ENCODE data around the gene SLC7A5.

The SLC7A5 gene

DNA sequence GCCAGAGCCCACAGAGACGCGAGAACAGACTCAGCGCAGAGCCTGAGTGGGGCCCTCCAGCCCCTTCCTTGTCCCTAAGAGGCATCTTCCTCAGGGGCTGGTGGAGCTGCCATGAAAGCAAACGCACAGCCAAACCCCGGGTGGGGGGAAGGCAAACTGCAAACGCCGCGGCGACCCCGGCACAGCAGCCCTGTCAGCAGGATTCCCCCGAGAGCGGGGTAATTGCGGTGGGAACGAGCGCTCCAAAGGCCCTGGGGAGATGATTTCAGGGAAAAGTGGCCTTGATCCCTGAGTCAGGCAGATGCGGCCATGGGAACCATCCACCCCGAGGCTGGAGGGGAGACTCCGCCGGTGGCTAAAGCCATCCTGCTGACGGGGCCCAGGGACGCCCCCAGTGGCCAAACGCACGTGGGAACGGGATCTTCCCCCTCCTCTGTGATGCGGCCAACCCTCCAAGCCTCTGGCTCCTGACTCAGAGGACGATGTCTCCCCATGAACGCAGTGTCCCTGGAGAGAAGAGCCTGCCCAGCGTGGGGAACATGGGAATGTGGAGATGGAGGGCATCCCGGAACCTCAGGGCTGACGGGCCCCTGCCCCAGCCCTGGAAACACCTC is 25.1 kb downstream of the SLC7A5 start:
- Histone ChIP-seq H3K4me3 (ENCODE audit: low read length, poor library complexity, severe bottlenecking) (no peak overlapping the region), H4K20me1 (ENCODE audit: insufficient read depth, low read length, poor library complexity, severe bottlenecking) (no peaks in the 10 kb centered on the region)

DNA sequence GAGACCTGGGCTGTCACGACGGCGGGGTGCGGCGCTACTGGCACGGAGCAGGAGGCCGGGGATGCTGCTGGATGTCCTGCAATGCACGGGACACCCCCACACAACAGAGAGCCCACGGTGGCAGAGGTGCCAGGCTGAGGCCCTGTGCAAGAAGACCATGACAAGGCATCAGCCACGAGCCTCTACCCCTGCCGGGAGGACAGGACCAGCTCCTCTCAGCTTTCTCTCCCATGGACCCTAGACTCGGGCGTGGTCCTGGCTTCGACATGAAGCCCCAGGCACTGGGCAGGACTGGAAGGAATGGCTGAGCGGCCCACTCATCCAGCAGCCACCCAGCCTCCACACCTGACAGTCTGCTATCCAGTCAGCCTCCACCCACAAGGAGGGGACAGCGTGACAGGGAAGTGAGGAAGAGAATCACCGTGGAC is 25.6 kb downstream of the SLC7A5 start:
- TF ChIP-seq, protein P1, sequence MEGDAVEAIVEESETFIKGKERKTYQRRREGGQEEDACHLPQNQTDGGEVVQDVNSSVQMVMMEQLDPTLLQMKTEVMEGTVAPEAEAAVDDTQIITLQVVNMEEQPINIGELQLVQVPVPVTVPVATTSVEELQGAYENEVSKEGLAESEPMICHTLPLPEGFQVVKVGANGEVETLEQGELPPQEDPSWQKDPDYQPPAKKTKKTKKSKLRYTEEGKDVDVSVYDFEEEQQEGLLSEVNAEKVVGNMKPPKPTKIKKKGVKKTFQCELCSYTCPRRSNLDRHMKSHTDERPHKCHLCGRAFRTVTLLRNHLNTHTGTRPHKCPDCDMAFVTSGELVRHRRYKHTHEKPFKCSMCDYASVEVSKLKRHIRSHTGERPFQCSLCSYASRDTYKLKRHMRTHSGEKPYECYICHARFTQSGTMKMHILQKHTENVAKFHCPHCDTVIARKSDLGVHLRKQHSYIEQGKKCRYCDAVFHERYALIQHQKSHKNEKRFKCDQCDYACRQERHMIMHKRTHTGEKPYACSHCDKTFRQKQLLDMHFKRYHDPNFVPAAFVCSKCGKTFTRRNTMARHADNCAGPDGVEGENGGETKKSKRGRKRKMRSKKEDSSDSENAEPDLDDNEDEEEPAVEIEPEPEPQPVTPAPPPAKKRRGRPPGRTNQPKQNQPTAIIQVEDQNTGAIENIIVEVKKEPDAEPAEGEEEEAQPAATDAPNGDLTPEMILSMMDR (conservative IDR thresholded peaks at IDR 0.05; ENCODE audit: low read length): no peak
- TF ChIP-seq EZH2phosphoT487 (IDR thresholded peaks at IDR 0.05; ENCODE audit: borderline replicate concordance): no peak
- Histone ChIP-seq H2AFZ (ENCODE audit: low read length) (no peak overlapping the region), H3K4me2 (ENCODE audit: low read depth, low read length, poor library complexity, severe bottlenecking) (no peak overlapping the region), H3K4me3 (ENCODE audit: low read length, poor library complexity, severe bottlenecking) (no peak overlapping the region), H3K9me2 (replicated peaks; ENCODE audit: low read depth, low read length) (no peaks in the 10 kb centered on the region), H3K4me1 (ENCODE audit: insufficient read depth, low read length, poor library complexity, severe bottlenecking) (no peaks in the 10 kb centered on the region), H3K36me3 (ENCODE audit: insufficient read depth, low read length) (peaks cover 15% of the 10 kb centered on the region; the same call in 1 of the 2 replicates), H4K20me1 (ENCODE audit: insufficient read depth, low read length, poor library complexity, severe bottlenecking) (no peaks in the 10 kb centered on the region), H3K79me2 (ENCODE audit: insufficient read depth, low read length) (no peaks in the 10 kb centered on the region), H3K9ac (ENCODE audit: low read depth, low read length, poor library complexity, severe bottlenecking) (no peak overlapping the region), H3K9me3 (ENCODE audit: insufficient read depth, low read depth, low read length) (no peaks in the 10 kb centered on the region), H3F3A (ENCODE audit: low read depth) (no peaks in the 10 kb centered on the region), H3K27me3 (ENCODE audit: insufficient read depth, low read length, poor library complexity, severe bottlenecking) (no peaks in the 10 kb centered on the region)

More for the DNA sequence above, 25.1 kb downstream of the SLC7A5 start:
- no peak for TF ChIP-seq EZH2phosphoT487 (IDR thresholded peaks at IDR 0.05; ENCODE audit: borderline replicate concordance)
- TF ChIP-seq, protein P1 (conservative IDR thresholded peaks at IDR 0.05; ENCODE audit: low read length): no peak
- no peak overlapping the region for H2AFZ ChIP-seq (ENCODE audit: low read length)
- no peaks in the 10 kb centered on the region for H3K9me2 ChIP-seq (replicated peaks; ENCODE audit: low read depth, low read length)
- H3K4me2 ChIP-seq (ENCODE audit: low read depth, low read length, poor library complexity, severe bottlenecking): no peak overlapping the region
- no peak overlapping the region for H3K9ac ChIP-seq (ENCODE audit: low read depth, low read length, poor library complexity, severe bottlenecking)
- peaks cover 11% of the 10 kb centered on the region; the same call in 1 of the 2 replicates for H3K36me3 ChIP-seq (ENCODE audit: insufficient read depth, low read length)
- no peaks in the 10 kb centered on the region for H3K4me1 ChIP-seq (ENCODE audit: insufficient read depth, low read length, poor library complexity, severe bottlenecking)
- no peaks in the 10 kb centered on the region for H3K79me2 ChIP-seq (ENCODE audit: insufficient read depth, low read length)
- H3F3A ChIP-seq (ENCODE audit: low read depth): no peaks in the 10 kb centered on the region
- no peaks in the 10 kb centered on the region for H3K27me3 ChIP-seq (ENCODE audit: insufficient read depth, low read length, poor library complexity, severe bottlenecking)
- H3K9me3 ChIP-seq (ENCODE audit: insufficient read depth, low read depth, low read length): no peaks in the 10 kb centered on the region

DNA sequence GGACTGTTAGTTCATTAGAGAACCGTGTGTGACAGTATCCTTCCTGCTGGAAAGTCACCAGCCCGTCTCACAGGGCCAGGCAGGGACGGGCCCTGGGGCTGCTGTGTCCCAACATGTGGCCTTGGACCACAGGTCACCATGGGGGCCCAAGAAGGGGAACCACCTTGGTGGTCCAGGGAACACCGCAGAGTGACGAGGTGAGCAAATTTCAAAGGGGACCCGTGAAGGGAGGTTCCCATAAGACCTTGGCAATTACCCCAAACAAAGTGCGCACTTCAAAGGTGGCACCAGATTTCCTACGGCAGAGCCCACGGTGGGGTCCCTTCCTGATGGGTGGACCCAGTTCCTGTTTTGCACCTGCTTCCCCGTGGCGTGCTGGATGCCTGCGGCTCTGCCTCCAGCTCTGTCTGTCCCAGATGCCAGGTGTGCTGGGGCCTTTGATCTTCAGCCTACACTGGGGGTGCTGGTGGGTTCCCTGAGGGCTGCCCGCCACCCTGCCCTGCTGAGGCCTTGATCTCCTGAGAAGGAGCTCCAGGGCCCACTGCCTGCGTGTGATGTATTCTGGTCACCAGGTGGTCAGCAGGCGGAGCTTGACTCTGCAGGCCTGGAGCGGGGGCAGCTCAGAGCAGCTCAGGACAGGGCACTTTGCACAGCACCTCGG is 27.0 kb downstream of the SLC7A5 start:
- Histone ChIP-seq H3K36me3 (ENCODE audit: insufficient read depth, low read length) (peaks cover 19% of the 10 kb centered on the region; the same call in 1 of the 2 replicates), H3K9me2 (replicated peaks; ENCODE audit: low read depth, low read length) (no peaks in the 10 kb centered on the region), H3K4me1 (ENCODE audit: insufficient read depth, low read length, poor library complexity, severe bottlenecking) (no peaks in the 10 kb centered on the region), H3K79me2 (ENCODE audit: insufficient read depth, low read length) (no peaks in the 10 kb centered on the region), H3K4me2 (ENCODE audit: low read depth, low read length, poor library complexity, severe bottlenecking) (no peak overlapping the region), H3K4me3 (ENCODE audit: low read length, poor library complexity, severe bottlenecking) (no peak overlapping the region), H3K9ac (ENCODE audit: low read depth, low read length, poor library complexity, severe bottlenecking) (no peak overlapping the region), H3K9me3 (ENCODE audit: insufficient read depth, low read depth, low read length) (no peaks in the 10 kb centered on the region), H3F3A (ENCODE audit: low read depth) (no peaks in the 10 kb centered on the region), H4K20me1 (ENCODE audit: insufficient read depth, low read length, poor library complexity, severe bottlenecking) (no peaks in the 10 kb centered on the region), H2AFZ (ENCODE audit: low read length) (no peak overlapping the region), H3K27me3 (ENCODE audit: insufficient read depth, low read length, poor library complexity, severe bottlenecking) (no peaks in the 10 kb centered on the region)
- no peak for TF ChIP-seq EZH2phosphoT487 (IDR thresholded peaks at IDR 0.05; ENCODE audit: borderline replicate concordance)
- TF ChIP-seq, protein P1 (conservative IDR thresholded peaks at IDR 0.05; ENCODE audit: low read length): no peak

Measured in Loucy (cell line).